Activated CD8-positive, alpha-beta T cell treated with anti-CD3 and anti-CD28 coated beads, Interleukin-2, amount 10 ng/mL, durations not matched to agents 7 days and 5 days (primary cell): ENCODE measurements around the gene PYY. TPM values are rescaled to one million over a fixed set of nuclear protein-coding genes. Genes with fewer than 3 reads are reported as not detected.
"Not testable (repeated sequence)": the region's sequence is repeated elsewhere in the genome, so short reads cannot be mapped to it uniquely, and the experiment has no call there.

ENCODE experiments used
- ATAC-seq: fragments of 150-1000 bp; cut with Tn5 transposase; one replicate; pipeline ENCODE4 v1.10.0; 2021; ENCODE audit warnings: moderate library complexity
- CTCF ChIA-PET: fragments of 350-600 bp; sonication (Branson Sonifier 250); formaldehyde crosslinking; loops from one replicate; lab custom pipeline; 2021; ENCODE audit warnings: antibody characterized with exemption; lab: Charles Lee
- POLR2A ChIA-PET: fragments of 350-600 bp; sonication (Branson Sonifier 250); formaldehyde crosslinking; loops from one replicate; lab custom pipeline; 2021; ENCODE audit warnings: antibody characterized with exemption; lab: Charles Lee
- DNase-seq: peaks from one replicate; pipeline ENCODE4 v3.0.0-alpha.2; 2020
- H3K27ac Mint-ChIP-seq: one replicate; pipeline ENCODE4 v1.8.0; 2021; ENCODE audit warnings: mild to moderate bottlenecking, mixed read lengths
- H3K27me3 Mint-ChIP-seq: one replicate; pipeline ENCODE4 v1.8.0; 2021; ENCODE audit warnings: low read depth, mixed read lengths
- H3K36me3 Mint-ChIP-seq: one replicate; pipeline ENCODE4 v1.8.0; 2021; ENCODE audit warnings: low read depth, mixed read lengths
- H3K4me1 Mint-ChIP-seq: one replicate; pipeline ENCODE4 v1.8.0; 2021; ENCODE audit warnings: low read depth, mixed read lengths
- H3K4me3 Mint-ChIP-seq: one replicate; pipeline ENCODE4 v1.8.0; 2021; ENCODE audit warnings: mild to moderate bottlenecking, mixed read lengths
- H3K9me3 Mint-ChIP-seq: one replicate; pipeline ENCODE4 v1.8.0; 2022; ENCODE audit warnings: mixed read lengths; ENCODE audit not compliant: insufficient read depth
- total RNA-seq, 2 experiments: library from RNA; stranded (reverse); gene quantifications; one replicate each; pipeline ENCODE4 v1.2.3, GENCODE V29; 2021

PYY gene
- total RNA-seq: not detected

GRCh38 chr17:43953746-43954145 lies at the start of gene PYY:
PYY (minus strand) TSS chr17:43953940; CDS start chr17:43953483, 457 bp downstream.
- Mint-ChIP-seq H3K9me3 (no peaks in the 10 kb centered on the region), H3K4me3 (no peak within 1 kb of the TSS), H3K4me1 (peaks cover 6% of the 10 kb centered on the region), H3K27me3 (peaks cover 37% of the 10 kb centered on the region), H3K36me3 (no peaks in the 10 kb centered on the region), H3K27ac (peak within 1 kb of the TSS; percentile 39)
- ChIA-PET POLR2A (no interaction called here), CTCF (interaction anchor here (3.1 kb wide), 1 partner anchor 10 kb away, joined by 7 read pairs; no protein-coding TSS in a partner anchor)
- DNase-seq: no peak
- no peak for ATAC-seq

- ChIA-PET CTCF (interaction anchor here (1.0 to 2.3 kb wide), 3 partner anchors 55 to 124 kb away, joined by 3 to 10 read pairs (median 3); no protein-coding TSS in a partner anchor), POLR2A (no interaction called here)
- H3K27ac Mint-ChIP-seq: no peak overlapping the region
- ATAC-seq (no peak), DNase-seq (no peak)
- H3K4me1 Mint-ChIP-seq: peaks cover 21% of the 10 kb centered on the region
- no peak overlapping the region for H3K4me3 Mint-ChIP-seq
- no peaks in the 10 kb centered on the region for H3K9me3 Mint-ChIP-seq
- peaks cover 30% of the 10 kb centered on the region for H3K27me3 Mint-ChIP-seq
- H3K36me3 Mint-ChIP-seq: peaks cover 2% of the 10 kb centered on the region
These were observed 48.6 kb upstream of the PYY start for GRCh38 chr17:44002141-44002848.

GRCh38 chr17:44001461-44001920 lies 47.8 kb upstream of the PYY start:
- H3K4me1 Mint-ChIP-seq: peaks cover 15% of the 10 kb centered on the region
- peaks cover 30% of the 10 kb centered on the region for H3K27me3 Mint-ChIP-seq
- DNase-seq (no peak), ATAC-seq (no peak)
- no peaks in the 10 kb centered on the region for H3K9me3 Mint-ChIP-seq
- peaks cover 2% of the 10 kb centered on the region for H3K36me3 Mint-ChIP-seq
- POLR2A ChIA-PET: no interaction called here
- CTCF ChIA-PET: interaction anchor here (1.0 to 1.3 kb wide), 3 partner anchors 40 to 123 kb away, joined by 3 to 4 read pairs (median 3); no protein-coding TSS in a partner anchor
- H3K27ac Mint-ChIP-seq: no peak overlapping the region
- no peak overlapping the region for H3K4me3 Mint-ChIP-seq

- peaks cover 10% of the 10 kb centered on the region for H3K4me1 Mint-ChIP-seq
- no peak overlapping the region for H3K4me3 Mint-ChIP-seq
- POLR2A ChIA-PET: interaction anchor here (0.7 kb wide), 1 partner anchor 21 kb away, joined by 3 read pairs; no protein-coding TSS in a partner anchor
- H3K27ac Mint-ChIP-seq: no peak overlapping the region
- H3K27me3 Mint-ChIP-seq: peaks cover 27% of the 10 kb centered on the region
- ATAC-seq: no peak
- CTCF ChIA-PET: interaction anchor here (1.0 to 1.4 kb wide), 3 partner anchors 40 to 123 kb away, joined by 3 to 6 read pairs (median 4); no protein-coding TSS in a partner anchor
- H3K9me3 Mint-ChIP-seq: no peaks in the 10 kb centered on the region
- H3K36me3 Mint-ChIP-seq: peaks cover 2% of the 10 kb centered on the region
- no peak for DNase-seq
These were observed 47.2 kb upstream of the PYY start for GRCh38 chr17:44000871-44001460.

- Mint-ChIP-seq H3K36me3 (peaks cover 2% of the 10 kb centered on the region), H3K9me3 (no peaks in the 10 kb centered on the region), H3K27ac (no peak overlapping the region), H3K27me3 (peaks cover 28% of the 10 kb centered on the region), H3K4me3 (no peak overlapping the region), H3K4me1 (peaks cover 8% of the 10 kb centered on the region)
- no peak for DNase-seq
- ChIA-PET CTCF (interaction anchor here (1.0 to 1.4 kb wide), 2 partner anchors 41 to 56 kb away, joined by 4 to 6 read pairs; no protein-coding TSS in a partner anchor), POLR2A (interaction anchor here (0.7 to 1.3 kb wide), 2 partner anchors 21 to 25 kb away, joined by 3 read pairs; no protein-coding TSS in a partner anchor)
- ATAC-seq: no peak
These were observed 46.6 kb upstream of the PYY start for GRCh38 chr17:44000141-44000860.

- Mint-ChIP-seq H3K27me3 (peaks cover 33% of the 10 kb centered on the region), H3K36me3 (no peaks in the 10 kb centered on the region), H3K4me1 (peaks cover 2% of the 10 kb centered on the region), H3K4me3 (no peak overlapping the region), H3K9me3 (no peaks in the 10 kb centered on the region), H3K27ac (no peak overlapping the region)
- DNase-seq (no peak), ATAC-seq (no peak)
- ChIA-PET CTCF (interaction anchor here (2.5 kb wide), 2 partner anchors 56 to 81 kb away, joined by 7 to 17 read pairs; partner anchors contain the start of gene PPY), POLR2A (no interaction called here)
These were observed 45.3 kb upstream of the PYY start for GRCh38 chr17:43999024-43999423.

- no peaks in the 10 kb centered on the region for H3K9me3 Mint-ChIP-seq
- peaks cover 2% of the 10 kb centered on the region for H3K4me1 Mint-ChIP-seq
- ChIA-PET POLR2A (no interaction called here), CTCF (interaction anchor here (1.2 to 2.5 kb wide), 3 partner anchors 55 to 88 kb away, joined by 3 to 17 read pairs (median 7); partner anchors contain the start of gene PPY)
- no peak overlapping the region for H3K27ac Mint-ChIP-seq
- DNase-seq (no peak), ATAC-seq (no peak)
- no peak overlapping the region for H3K4me3 Mint-ChIP-seq
- no peaks in the 10 kb centered on the region for H3K36me3 Mint-ChIP-seq
- peaks cover 35% of the 10 kb centered on the region for H3K27me3 Mint-ChIP-seq
These were observed 44.8 kb upstream of the PYY start for GRCh38 chr17:43998552-43998951.

GRCh38 chr17:43997180-43997579 lies 43.4 kb upstream of the PYY start:
- H3K27ac Mint-ChIP-seq, POLR2A ChIA-PET: not testable (repeated sequence)

GRCh38 chr17:43995150-43995471 lies 41.4 kb upstream of the PYY start:
- DNase-seq: no peak
- Mint-ChIP-seq H3K9me3 (no peaks in the 10 kb centered on the region), H3K36me3 (no peaks in the 10 kb centered on the region), H3K27me3 (peaks cover 34% of the 10 kb centered on the region), H3K4me3 (no peak overlapping the region), H3K27ac (no peak overlapping the region), H3K4me1 (no peaks in the 10 kb centered on the region)
- no peak for ATAC-seq
- POLR2A ChIA-PET: interaction anchor here (0.6 kb wide), 1 partner anchor 1254 kb away, joined by 3 read pairs; no protein-coding TSS in a partner anchor
- CTCF ChIA-PET: interaction anchor here (1.1 to 4.3 kb wide), 6 partner anchors 8 to 96 kb away, joined by 3 to 42 read pairs (median 3); partner anchors contain the start of gene PPY

More at GRCh38 chr17:43997180-43997579, 43.4 kb upstream of the PYY start:
- not testable (repeated sequence) for ATAC-seq, DNase-seq, H3K36me3 Mint-ChIP-seq, H3K4me1 Mint-ChIP-seq, H3K4me3 Mint-ChIP-seq, H3K9me3 Mint-ChIP-seq
- CTCF ChIA-PET: interaction anchor here (0.7 to 2.5 kb wide), 4 partner anchors 54 to 153 kb away, joined by 3 to 17 read pairs (median 6); partner anchors contain the start of gene PPY
- H3K27me3 Mint-ChIP-seq: peaks cover 35% of the 10 kb centered on the region

GRCh38 chr17:43994272-43995149 lies 40.8 kb upstream of the PYY start:
- Mint-ChIP-seq H3K4me3 (no peak overlapping the region), H3K9me3 (no peaks in the 10 kb centered on the region), H3K36me3 (no peaks in the 10 kb centered on the region), H3K4me1 (no peaks in the 10 kb centered on the region), H3K27me3 (peaks cover 34% of the 10 kb centered on the region), H3K27ac (no peak overlapping the region)
- peak; percentile 72 for DNase-seq
- CTCF ChIA-PET: interaction anchor here (0.6 to 4.3 kb wide), 11 partner anchors 9 to 122 kb away, joined by 3 to 42 read pairs (median 3); partner anchors contain the start of genes PPY and TMEM101
- ATAC-seq: peak; percentile 91
- POLR2A ChIA-PET: interaction anchor here (1.3 kb wide), 1 partner anchor 77 kb away, joined by 3 read pairs; no protein-coding TSS in a partner anchor
